NCI-H2107 treated with DMSO at 0.1 percent for 48 hours (cell line): ENCODE data around the gene NEDD4L.

Experiments used
- DNase-seq: peaks from one replicate; lab custom pipeline; 2025; ENCODE audit not compliant: unreplicated experiment; lab: John Stamatoyannopoulos, UW

NEDD4L gene

GRCh38 chr18:58309610-58310239, 265.7 kb downstream of the NEDD4L start:
- DNase-seq, result no peak

GRCh38 chr18:58310517-58310916, 266.5 kb downstream of the NEDD4L start:
- peak; percentile 65 for DNase-seq

- DNase-seq, result no peak
Measured at GRCh38 chr18:58311390-58311789, 267.4 kb downstream of the NEDD4L start.

- DNase-seq, result peak; percentile 34
Measured at GRCh38 chr18:58313491-58314032, 269.5 kb downstream of the NEDD4L start.

- no peak for DNase-seq
Measured at GRCh38 chr18:58314284-58314683, 270.3 kb downstream of the NEDD4L start.

GRCh38 chr18:58315041-58315440, 271.0 kb downstream of the NEDD4L start:
- DNase-seq, result no peak

GRCh38 chr18:58315739-58316215, 271.8 kb downstream of the NEDD4L start:
- no peak for DNase-seq

GRCh38 chr18:58316396-58317342, 272.6 kb downstream of the NEDD4L start:
- DNase-seq, result no peak

GRCh38 chr18:58319719-58320118, 275.7 kb downstream of the NEDD4L start:
- no peak for DNase-seq

- no peak for DNase-seq
Measured at GRCh38 chr18:58320907-58321561, 277.0 kb downstream of the NEDD4L start.

- DNase-seq, result peak; percentile 95
Measured at GRCh38 chr18:58321986-58322385, 278.0 kb downstream of the NEDD4L start.

GRCh38 chr18:58322464-58322863, 278.4 kb downstream of the NEDD4L start:
- DNase-seq, result no peak

GRCh38 chr18:58323866-58324762, 280.1 kb downstream of the NEDD4L start:
- DNase-seq, result no peak

- no peak for DNase-seq
Measured at GRCh38 chr18:58324824-58325480, 280.9 kb downstream of the NEDD4L start.

GRCh38 chr18:58325494-58325893, 281.5 kb downstream of the NEDD4L start:
- DNase-seq, result no peak

GRCh38 chr18:58334061-58334460, 290.0 kb downstream of the NEDD4L start:
- no peak for DNase-seq

GRCh38 chr18:58335223-58335622, 291.2 kb downstream of the NEDD4L start:
- peak; percentile 12 for DNase-seq

- DNase-seq, result no peak
Measured at GRCh38 chr18:58335821-58336220, 291.8 kb downstream of the NEDD4L start.

GRCh38 chr18:58336605-58337004, 292.6 kb downstream of the NEDD4L start:
- DNase-seq, result no peak

- no peak for DNase-seq
Measured at GRCh38 chr18:58337285-58337684, 293.3 kb downstream of the NEDD4L start.
